Measurements from ENCODE around the gene PPP2R2D. TPM values are rescaled to one million over a fixed set of nuclear protein-coding genes. Genes with fewer than 3 reads are reported as not detected.

The PPP2R2D gene
- total RNA-seq, 1 donor from 2014 or later, result 27.4 TPM

DNA sequence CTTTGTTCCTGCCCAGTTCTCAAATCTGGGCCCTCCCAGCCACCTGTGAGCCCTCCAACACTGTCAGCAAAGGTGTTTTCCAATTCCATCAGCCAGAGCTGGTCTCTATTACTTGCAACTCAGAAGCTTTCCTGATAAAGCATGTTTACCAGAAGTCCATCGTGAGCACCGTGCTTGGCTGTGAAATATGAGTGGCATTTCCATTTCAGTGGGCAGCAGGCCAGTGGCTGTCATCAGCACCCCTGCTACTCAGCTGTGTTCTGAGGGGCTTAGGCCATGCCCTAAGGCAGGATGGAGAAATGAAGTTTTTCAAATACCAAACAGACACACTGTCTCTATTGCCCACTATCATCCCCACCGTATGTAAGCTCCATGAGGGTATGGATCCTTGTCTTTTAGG lies 93.6 kb downstream of the PPP2R2D start:
- DNase-seq (ENCODE audit: low spot score), result no peak

DNA sequence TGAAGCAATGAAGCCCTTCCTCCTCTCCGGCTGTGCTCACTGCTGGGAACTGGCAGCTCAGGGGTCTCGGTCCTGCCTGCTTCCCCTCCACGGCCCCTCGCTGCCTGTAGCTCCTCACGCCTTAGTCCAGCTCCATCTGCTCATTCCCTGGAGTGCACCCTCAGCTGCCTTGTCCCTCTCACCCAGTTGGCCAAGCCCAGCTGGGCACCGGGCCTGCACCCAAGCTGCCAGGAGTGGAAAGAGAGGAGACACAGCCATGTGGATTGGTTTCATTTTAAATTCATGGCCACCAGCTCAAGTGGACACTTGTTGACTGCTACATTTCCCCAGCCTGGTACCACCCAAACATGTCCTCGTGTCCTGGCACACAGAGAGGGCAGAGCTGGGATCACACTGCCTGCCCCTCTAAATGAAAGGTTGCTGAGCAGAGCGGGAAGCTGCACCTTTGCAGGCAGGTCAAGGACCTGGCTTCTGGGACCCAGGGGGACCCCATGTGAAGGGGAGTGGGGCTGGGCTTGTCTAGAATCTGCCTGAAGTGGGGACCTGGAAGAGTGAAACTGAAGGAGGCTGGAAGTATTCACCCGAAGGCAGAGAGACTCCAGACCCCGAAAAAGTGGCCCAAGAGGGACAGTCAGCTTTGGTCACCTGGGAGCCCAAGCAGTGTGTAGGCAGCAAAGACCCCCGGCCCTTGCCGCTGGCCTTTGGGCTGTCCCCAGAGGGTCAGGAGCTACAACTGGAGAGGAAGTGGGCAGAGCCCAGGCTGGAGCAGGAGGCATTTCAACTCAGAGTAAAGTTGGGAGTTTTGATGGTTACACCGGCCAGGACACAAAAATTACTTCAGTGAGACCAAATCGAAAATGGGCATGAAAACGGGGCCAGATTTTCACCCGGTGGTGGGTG lies 95.9 kb downstream of the PPP2R2D start:
- DNase-seq (ENCODE audit: low spot score), result no peak

DNA sequence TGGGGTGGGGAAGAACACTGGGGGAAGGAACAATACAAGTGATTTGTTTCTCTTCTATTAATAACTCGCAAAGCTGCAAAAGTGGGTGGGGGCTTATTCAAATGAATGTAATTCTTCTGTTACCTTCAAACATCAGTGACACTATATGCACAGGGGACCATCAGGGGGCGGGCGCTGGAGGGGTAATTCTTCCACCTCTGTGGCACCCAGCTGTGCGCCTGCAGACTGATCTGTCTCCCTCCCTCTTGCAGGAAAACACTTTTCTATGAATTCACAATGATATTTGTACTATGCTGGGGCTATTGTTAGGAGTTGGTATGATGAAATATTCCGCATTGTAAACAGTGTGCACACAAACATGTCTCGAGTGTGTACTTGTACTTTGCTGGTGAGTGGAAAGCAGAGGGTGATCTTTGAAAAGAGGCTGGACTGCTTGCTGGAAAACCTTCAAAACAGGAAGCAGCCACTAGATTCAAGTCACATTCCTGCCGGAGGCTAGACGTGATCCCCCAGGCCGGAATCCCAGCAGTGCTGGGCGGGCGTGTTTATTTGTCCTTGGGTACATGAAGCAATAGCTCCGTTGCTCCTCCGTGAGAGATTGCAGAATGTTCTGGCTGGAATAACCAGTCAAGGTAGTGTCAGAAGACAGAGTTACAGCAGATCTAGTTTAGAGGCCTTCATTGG lies 96.7 kb downstream of the PPP2R2D start:
- DNase-seq (ENCODE audit: low spot score), result no peak

DNA sequence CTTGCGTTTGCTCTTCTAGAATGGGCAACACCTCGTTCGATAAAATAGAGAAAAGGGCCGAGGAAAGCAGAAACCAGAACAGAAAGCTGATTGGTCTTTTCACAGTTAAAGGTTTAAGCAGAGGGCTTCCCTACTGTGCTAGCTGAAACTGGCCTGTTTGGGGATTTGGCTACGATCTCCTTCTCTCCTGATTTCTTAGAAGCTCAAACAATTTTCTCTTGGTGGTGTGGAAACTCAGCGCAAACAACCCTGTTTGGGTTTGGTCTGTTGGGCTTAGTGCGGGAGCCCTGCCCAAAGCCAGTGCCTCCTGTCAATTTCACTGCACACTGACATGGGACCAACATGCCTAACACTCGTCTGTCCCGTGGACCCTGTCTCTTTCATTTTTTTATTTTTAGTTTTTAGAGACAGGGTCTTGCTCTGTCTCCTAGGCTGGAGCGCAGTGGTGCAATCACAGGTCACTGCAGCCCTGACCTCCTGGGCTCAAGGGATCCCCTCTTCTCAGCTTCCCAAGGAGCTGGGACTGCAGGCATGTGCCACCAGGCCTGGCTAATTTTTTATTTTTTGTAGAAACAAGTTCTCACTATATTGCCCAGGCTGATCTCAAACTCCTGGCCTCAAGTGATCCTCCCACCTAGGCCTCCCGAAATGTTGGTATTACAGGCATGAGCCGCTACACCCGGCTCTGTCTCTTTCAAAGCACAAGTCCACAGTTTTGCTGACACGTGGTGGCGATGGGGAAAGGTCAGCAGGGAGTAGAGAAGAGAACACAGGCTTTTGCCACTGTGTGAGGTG lies 97.4 kb downstream of the PPP2R2D start:
- no peak for DNase-seq (ENCODE audit: low spot score)

DNA sequence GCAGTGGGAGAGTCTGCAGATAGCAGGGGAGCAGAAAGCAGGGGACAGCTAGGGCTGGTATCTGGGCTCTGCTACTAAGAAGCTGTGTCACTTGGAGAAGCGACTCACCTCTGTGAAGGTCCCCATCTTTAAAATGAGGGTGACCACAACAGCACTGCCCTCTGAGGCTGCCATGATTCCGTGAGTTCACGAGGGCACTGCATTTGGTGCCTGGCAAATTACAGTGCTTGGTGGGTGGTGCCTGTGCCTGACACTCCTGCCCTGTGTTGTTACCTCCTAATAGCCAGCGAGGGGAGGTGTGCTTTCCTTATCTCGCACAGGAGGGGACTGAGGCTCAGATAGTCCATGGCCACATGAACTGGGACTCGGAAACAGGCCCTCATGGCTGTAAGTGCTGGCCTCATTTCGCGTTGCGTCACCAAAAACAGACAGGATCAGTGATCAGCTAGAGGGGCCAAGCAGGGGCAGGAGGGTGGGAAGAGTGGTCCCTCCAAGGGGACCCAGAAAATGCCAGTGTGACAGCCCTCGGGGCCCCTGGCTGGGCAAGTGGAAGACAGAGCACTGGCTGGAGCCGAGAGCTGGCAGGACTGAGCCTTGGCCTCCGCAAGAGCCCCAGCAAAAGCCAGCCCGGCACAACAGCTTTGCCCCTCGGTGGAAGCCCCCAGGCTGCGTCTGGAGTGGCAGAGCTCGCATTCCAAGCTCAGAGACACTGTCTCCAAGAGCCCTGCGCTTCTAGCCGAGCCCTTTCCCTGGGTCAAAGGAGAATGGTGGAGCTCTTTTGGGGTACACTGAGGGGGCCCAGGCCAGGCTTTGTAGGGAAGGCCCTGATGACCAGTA lies 98.3 kb downstream of the PPP2R2D start:
- no peak for DNase-seq (ENCODE audit: low spot score)

DNA sequence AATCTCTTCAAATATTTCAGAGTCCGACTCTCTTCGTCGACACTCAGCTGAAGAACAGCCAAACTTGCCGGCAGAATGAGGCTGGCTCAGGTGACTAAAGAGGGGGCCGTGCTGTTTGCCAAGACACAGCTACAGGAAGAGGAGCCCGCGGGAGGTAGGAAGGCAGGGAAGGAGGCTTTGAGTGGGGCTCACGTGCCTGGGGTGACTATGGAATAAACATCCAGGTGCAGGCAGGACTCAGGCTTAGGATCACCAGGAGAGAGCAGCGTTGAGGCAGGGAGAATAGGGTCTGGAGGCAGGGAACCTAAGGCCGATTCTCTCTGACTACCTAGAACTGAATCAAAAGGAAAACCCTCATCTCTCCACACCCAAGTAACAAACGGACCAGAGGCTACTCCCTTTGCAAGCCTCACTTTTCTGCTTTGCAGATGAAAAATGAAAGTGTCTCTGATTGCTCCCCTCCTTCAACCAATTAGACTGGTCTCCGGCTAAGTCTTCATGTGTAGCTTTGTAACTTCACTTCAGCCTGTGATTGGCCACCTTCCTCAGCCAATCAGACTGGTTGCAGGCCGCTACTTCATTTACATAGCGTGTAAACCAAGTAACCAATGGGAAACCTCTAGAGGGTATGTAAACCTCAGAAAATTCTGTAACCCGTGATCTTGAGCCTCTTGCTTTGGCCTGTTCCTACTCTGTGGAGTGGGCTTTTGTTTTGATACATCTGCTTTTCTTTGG lies 100.6 kb downstream of the PPP2R2D start:
- DNase-seq (ENCODE audit: low spot score), result no peak

DNA sequence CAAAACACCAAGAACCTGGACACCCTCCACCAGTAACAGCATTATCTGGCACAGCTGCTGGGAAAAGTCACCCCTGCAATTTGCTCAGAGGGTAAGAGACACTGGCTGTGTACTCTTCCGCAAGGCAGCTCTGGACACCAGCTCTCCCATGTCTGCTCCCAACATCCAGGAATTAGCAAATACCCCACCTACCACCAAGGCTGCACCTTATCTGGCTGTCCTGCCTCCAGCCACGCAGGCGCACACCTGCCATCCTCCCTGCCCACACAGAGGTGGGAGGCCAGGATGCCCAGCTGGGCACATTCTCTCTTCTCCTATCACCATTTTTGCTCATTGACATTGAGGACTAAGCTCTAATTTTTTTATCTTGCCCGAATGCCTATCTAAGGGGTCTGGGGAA lies 101.2 kb downstream of the PPP2R2D start:
- DNase-seq (ENCODE audit: low spot score), result no peak

DNA sequence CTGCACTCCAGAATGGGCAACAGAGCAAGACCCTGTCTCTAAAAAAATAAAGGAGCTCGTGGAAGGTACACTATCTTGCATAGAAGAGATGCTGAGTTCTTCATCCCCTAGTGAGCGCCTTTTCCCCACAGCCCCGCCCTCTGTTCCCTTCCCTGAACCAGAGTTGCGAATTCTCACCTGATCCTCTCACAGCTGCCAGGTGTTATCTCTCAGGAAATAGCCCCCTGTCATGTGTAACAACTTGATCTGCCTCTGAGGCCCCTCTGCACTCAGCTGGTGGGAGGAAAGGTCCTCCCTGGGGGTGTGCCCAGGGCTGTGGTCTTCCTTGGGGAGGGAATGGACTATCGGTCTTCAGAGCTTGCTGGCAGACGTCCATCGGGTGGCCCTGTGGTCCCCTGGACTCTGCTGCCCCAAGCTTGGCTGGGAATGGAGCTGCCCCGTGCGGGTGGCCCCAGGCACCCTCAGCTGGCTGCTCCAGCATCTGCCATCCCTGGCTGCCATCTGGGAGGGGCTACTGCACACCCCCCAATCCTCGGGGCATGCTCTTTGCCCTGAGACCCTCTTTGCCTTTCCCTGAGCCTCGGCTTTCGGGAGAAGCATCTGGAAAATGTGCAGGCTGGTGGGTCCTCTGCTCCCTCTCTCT lies 102.6 kb downstream of the PPP2R2D start:
- no peak for DNase-seq (ENCODE audit: low spot score)

DNA sequence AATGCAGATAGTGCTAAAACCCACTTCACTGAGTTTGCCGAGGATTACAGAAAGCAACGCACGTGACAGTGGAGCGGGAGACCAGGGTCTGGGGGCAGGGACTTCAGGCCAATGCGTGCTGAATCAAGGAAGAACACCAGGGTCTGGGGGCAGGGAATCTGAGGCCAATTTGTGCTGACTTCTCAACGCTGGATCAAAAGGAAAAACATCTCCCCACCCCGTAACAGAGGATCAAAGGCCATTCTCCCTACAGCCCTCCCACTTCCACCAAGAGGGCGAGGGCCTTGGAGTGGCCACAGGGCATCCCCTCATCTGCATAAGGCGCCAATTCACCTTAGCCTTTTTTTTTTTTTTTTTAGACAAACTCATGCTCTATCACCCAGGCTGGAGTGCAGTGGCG lies 103.2 kb downstream of the PPP2R2D start:
- DNase-seq (ENCODE audit: low spot score), result no peak

DNA sequence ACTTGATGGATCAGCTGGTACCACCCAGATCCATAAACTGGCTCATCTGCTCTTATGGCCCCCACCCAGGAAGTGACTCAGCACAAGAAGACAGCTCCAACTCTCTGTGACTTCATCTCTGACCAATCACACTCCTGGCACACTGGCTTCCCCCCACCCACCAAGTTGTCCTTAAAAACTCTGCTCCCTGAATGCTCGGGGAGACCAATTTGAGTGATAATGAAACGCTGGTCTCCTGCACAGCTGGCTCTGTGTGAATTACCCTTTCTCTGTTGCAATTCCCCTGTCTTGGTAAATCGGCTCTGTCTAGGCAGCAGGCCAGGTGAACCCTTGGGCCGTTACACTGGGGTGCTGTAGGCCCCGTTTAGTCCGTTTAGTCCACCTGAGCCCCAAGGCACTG lies 104.3 kb downstream of the PPP2R2D start:
- DNase-seq (ENCODE audit: low spot score), result no peak

DNA sequence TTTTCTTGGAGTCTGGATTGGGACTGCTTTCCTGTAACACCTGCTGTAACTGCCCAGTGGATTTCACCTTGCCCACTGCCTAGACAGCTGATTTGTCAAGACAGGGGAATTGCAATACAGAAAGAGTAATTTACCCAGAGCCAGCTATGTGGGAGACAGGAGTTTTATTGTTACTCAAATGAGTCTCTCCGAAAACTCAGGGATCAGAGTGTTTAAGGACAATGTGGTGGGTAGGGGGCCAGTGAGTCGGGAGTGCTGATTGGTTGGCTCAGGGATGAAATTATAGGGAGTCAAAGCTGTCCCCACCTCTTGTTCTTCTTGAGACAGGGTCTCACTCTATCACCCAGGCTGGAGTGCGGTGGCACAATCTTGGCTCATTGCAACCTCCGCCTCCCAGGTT lies 106.2 kb downstream of the PPP2R2D start:
- DNase-seq (ENCODE audit: low spot score), result peak; percentile 12

DNA sequence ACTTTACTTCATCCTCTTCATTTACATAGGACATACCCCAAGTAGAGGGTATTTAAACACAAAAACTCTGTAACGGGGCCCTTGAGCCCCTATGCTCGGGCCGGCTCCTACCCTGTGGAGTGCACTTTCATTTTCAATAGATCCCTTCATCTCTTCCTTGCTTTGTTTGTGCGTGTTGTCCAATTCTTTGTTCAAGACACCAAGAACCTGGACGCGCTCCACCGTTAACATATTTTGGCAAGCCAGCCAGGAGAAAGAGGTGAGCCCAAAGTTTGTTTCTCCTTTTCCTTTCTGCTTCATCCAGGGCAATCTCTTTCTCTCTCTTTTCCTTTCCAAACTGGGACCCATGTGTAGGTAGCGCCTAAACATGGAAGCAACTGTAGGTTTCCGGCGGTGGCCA lies 106.9 kb downstream of the PPP2R2D start:
- DNase-seq (ENCODE audit: low spot score), result no peak

Other genes with a start within 250 kb of the PPP2R2D start
- gene BNIP3, start 80.9 kb downstream of the PPP2R2D start, total RNA-seq, result 63.1 TPM
- 0.48 TPM for gene JAKMIP3, start 164.9 kb downstream of the PPP2R2D start, total RNA-seq